ENCODE results near the gene RPS13.

DNA sequence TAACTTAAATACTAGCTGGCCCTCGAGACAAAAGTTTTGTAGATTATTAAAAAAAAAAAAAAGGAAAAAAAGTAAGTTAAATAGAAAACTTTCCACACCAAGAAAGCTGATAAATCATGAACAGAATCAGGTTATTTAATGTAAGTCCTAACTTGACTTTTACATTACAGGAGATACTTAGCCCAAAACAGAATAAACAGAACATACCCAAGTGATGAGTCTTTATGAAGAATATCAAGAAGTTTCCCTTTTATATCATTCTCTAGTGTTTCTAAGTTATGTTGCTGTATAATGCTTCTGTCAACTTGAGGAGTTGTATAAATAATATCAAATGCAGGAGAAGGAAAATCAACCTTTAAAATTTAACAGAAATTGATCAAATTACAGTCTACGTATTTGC, 44.5 kb upstream of the RPS13 start:
- TF ChIP-seq, protein P1, sequence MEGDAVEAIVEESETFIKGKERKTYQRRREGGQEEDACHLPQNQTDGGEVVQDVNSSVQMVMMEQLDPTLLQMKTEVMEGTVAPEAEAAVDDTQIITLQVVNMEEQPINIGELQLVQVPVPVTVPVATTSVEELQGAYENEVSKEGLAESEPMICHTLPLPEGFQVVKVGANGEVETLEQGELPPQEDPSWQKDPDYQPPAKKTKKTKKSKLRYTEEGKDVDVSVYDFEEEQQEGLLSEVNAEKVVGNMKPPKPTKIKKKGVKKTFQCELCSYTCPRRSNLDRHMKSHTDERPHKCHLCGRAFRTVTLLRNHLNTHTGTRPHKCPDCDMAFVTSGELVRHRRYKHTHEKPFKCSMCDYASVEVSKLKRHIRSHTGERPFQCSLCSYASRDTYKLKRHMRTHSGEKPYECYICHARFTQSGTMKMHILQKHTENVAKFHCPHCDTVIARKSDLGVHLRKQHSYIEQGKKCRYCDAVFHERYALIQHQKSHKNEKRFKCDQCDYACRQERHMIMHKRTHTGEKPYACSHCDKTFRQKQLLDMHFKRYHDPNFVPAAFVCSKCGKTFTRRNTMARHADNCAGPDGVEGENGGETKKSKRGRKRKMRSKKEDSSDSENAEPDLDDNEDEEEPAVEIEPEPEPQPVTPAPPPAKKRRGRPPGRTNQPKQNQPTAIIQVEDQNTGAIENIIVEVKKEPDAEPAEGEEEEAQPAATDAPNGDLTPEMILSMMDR (IDR thresholded peaks at IDR 0.05; ENCODE audit: low read depth, low read length): no peak
- TF ChIP-seq, protein P2, sequence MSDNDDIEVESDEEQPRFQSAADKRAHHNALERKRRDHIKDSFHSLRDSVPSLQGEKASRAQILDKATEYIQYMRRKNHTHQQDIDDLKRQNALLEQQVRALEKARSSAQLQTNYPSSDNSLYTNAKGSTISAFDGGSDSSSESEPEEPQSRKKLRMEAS (IDR thresholded peaks at IDR 0.05; ENCODE audit: low read depth, low read length): no peak
- TF ChIP-seq POLR2A (IDR thresholded peaks at IDR 0.05; ENCODE audit: extremely low read depth, insufficient read length) (no peak), MYC (IDR thresholded peaks at IDR 0.05; ENCODE audit: low read depth, low read length) (no peak)

Data from NB4 (cell line).